Esophagus squamous epithelium (tissue), 5 donors: ENCODE measurements around the gene OPCML. TPM values are rescaled to one million over a fixed set of nuclear protein-coding genes. Genes with fewer than 3 reads are reported as not detected.

Experiments
- DNase-seq: peaks from one replicate; lab custom pipeline; 2025; lab: John Stamatoyannopoulos, UW
- H3K27ac ChIP-seq, 4 donors: fragments of 200-600 bp; sonication (generic); one replicate each; pipeline ENCODE4 v1.5.1; 2016 to 2019; ENCODE audit warnings: mild to moderate bottlenecking in 1 of 4
- H3K27me3 ChIP-seq, 4 donors: fragments of 200-600 bp; sonication (generic); 1 replicate in 3 of 4; 2 replicates in 1 of 4; pipeline versions ENCODE4 v1.5.1 to v1.6.0; 2017 to 2021; ENCODE audit warnings: antibody characterized with exemption in 1 of 4
- H3K36me3 ChIP-seq, 3 donors: fragments of 200-600 bp; sonication (generic); one replicate each; pipeline ENCODE4 v1.5.1; 2016 to 2019
- H3K4me1 ChIP-seq, 3 donors: fragments of 200-600 bp; sonication (generic); one replicate each; pipeline ENCODE4 v1.5.1; 2017 to 2019
- H3K4me3 ChIP-seq, 4 donors: fragments of 200-600 bp; sonication (generic); 1 replicate in 3 of 4; 2 replicates in 1 of 4; pipeline ENCODE4 v1.5.1; 2016 to 2019; ENCODE audit warnings: mild to moderate bottlenecking in 2 of 4, moderate library complexity in 1 of 4
- H3K9me3 ChIP-seq, 3 donors: fragments of 200-600 bp; sonication (generic); one replicate each; pipeline ENCODE4 v1.5.1; 2016 to 2019
- CTCF ChIP-seq, 6 experiments: fragments of 450-650 bp in 4 of 6; fragments of 200-600 bp in 2 of 6; sonication (generic) in 2 of 6; IDR thresholded peaks; one replicate each; pipeline ENCODE4 v1.5.1; 2016 to 2019; ENCODE audit warnings: antibody characterized with exemption in 6 of 6, mild to moderate bottlenecking in 4 of 6, moderate library complexity in 4 of 6
- POLR2A ChIP-seq, 4 donors: fragments of 450-650 bp; IDR thresholded peaks; one replicate each; pipeline ENCODE4 v1.6.1; 2017; ENCODE audit warnings: antibody characterized with exemption in 4 of 4, mild to moderate bottlenecking in 4 of 4, moderate library complexity in 3 of 4
- WGBS, 2 donors: methylation state at CpG; one replicate each; pipeline ENCODE4 v1.1.5; 2018; 5-methylcytosine and 5-hydroxymethylcytosine counted together
- intact Hi-C: fragments of 100-400 bp; cut with DNase I; formaldehyde crosslinking; loops from one replicate; pipeline ENCODE4 v1.15.0; 2022
- total RNA-seq, 4 donors: library from RNA; depleted of rRNA; stranded (reverse); fragments of >200 nt; gene quantifications; one replicate each; pipeline ENCODE4 v1.1.0, GENCODE V29; 2016
- donor health status: DM: yes; HTN: yes; CAD: no.

Gene OPCML
- total RNA-seq, 4 donors from 2014 or later = under 0.01 TPM; not detected in 3

GRCh38 chr11:133070791-133071190 lies 461.5 kb downstream of the OPCML start:
- no peaks in the 10 kb centered on the region for H3K9me3 ChIP-seq
- WGBS, 2 donors = 77 to 78% methylated on average over 3 of the region's 3 CpGs
- no peak for TF ChIP-seq CTCF (IDR thresholded peaks at IDR 0.05)
- TF ChIP-seq POLR2A (IDR thresholded peaks at IDR 0.05) = no peak
- no peaks in the 10 kb centered on the region for H3K4me1 ChIP-seq
- H3K27me3 ChIP-seq = peaks cover 0 to 40% (median 0%) of the 10 kb centered on the region in 4 donors
- no peak for DNase-seq
- H3K36me3 ChIP-seq = no peaks in the 10 kb centered on the region
- H3K27ac ChIP-seq = no peak overlapping the region
- intact Hi-C loops = no loop called here
- H3K4me3 ChIP-seq = no peak overlapping the region

- H3K4me3 ChIP-seq = no peak overlapping the region
- H3K36me3 ChIP-seq = no peaks in the 10 kb centered on the region
- H3K27me3 ChIP-seq = peaks cover 0 to 39% (median 0%) of the 10 kb centered on the region in 4 donors
- no peaks in the 10 kb centered on the region for H3K4me1 ChIP-seq
- WGBS, 2 donors = 59 to 63% methylated on average over 9 of the region's 11 CpGs
- H3K27ac ChIP-seq = no peak overlapping the region
- TF ChIP-seq POLR2A (IDR thresholded peaks at IDR 0.05) (no peak), CTCF (IDR thresholded peaks at IDR 0.05) (no peak)
- intact Hi-C loops = no loop called here
- no peaks in the 10 kb centered on the region for H3K9me3 ChIP-seq
- no peak for DNase-seq
Observed at GRCh38 chr11:133070021-133070713, 462.1 kb downstream of the OPCML start.

- no peak for TF ChIP-seq CTCF (IDR thresholded peaks at IDR 0.05)
- TF ChIP-seq POLR2A (IDR thresholded peaks at IDR 0.05) = no peak
- 85% methylated on average over 10 to 11 of the region's 13 CpGs for WGBS, 2 donors
- no peak for DNase-seq
- intact Hi-C loops = no loop called here
- Histone ChIP-seq H3K4me3 (no peak overlapping the region), H3K36me3 (no peaks in the 10 kb centered on the region), H3K27me3 (peaks cover 0 to 37% (median 0%) of the 10 kb centered on the region in 4 donors), H3K4me1 (peaks cover 6 to 16% (median 7%) of the 10 kb centered on the region in 3 donors), H3K9me3 (no peaks in the 10 kb centered on the region), H3K27ac (no peak overlapping the region)
Observed at GRCh38 chr11:133065847-133066485, 466.3 kb downstream of the OPCML start.

GRCh38 chr11:133064961-133065360 lies 467.3 kb downstream of the OPCML start:
- Histone ChIP-seq H3K27ac (peak overlapping the region in 1 of 4 donors; percentile 74), H3K27me3 (peaks cover 0 to 35% (median 0%) of the 10 kb centered on the region in 4 donors), H3K36me3 (no peaks in the 10 kb centered on the region), H3K4me1 (peaks cover 6 to 16% (median 7%) of the 10 kb centered on the region in 3 donors), H3K9me3 (no peaks in the 10 kb centered on the region), H3K4me3 (peak overlapping the region in 3 of 4 donors; percentile 56 to 72 (median 58))
- intact Hi-C loops = no loop called here
- whole genome bisulfite sequencing, 2 donors = 83 to 85% methylated on average over 11 to 13 of the region's 15 CpGs
- no peak for TF ChIP-seq CTCF (IDR thresholded peaks at IDR 0.05)
- TF ChIP-seq POLR2A (IDR thresholded peaks at IDR 0.05) = no peak
- no peak for DNase-seq
